NCI-H1105 (cell line): ENCODE data around the gene CCDC34.
"Not testable (repeated sequence)": the region's sequence is repeated elsewhere in the genome, so short reads cannot be mapped to it uniquely, and the experiment has no call there.

Source experiments
- DNase-seq: peaks from one replicate; lab custom pipeline; 2025; lab: John Stamatoyannopoulos, UW

The CCDC34 gene

GRCh38 chr11:27321340-27321739, 41.7 kb downstream of the CCDC34 start:
- not testable (repeated sequence) for DNase-seq

DNA sequence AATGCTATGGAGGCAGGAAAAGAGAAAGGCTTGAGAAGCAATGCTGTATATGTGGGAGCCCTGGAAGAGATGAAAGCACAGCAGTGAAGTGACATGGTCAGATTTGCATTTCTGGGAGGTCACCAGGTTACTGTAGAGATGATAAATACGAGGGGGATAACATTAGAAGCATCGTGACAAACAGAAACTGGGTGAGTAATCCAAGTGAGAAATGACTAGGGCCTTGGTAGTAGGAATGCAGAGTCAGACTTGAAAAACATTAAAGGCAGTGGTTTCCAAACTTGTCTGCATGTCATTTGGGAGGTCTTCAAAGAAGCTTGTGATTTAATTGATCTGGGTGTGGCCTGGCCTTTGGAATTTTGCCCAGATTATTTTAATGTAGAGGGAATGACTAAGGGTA, 43.9 kb downstream of the CCDC34 start:
- no peak for DNase-seq

- DNase-seq = no peak
Measured at GRCh38 chr11:27317751-27318150, 45.3 kb downstream of the CCDC34 start.

DNA sequence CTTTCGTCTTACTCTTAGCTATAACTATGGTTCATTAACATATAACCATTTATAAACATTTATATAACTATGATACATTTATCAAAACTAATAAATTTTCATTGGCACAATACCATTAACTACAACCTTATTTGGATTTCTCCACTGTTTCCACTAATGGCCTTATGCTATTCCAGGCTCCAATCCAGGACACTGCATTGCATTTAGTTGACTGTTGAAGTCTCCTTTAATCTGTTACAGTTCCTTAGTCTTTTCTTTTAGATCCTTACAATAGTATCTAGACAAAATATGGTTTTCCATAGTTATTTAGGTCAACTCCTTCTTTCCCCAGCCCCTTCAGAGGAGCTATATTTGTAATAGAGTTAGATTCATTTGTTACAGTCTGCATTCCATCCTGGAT, 47.2 kb downstream of the CCDC34 start:
- DNase-seq = no peak

GRCh38 chr11:27313157-27313821, 49.7 kb downstream of the CCDC34 start:
- DNase-seq = no peak

DNA sequence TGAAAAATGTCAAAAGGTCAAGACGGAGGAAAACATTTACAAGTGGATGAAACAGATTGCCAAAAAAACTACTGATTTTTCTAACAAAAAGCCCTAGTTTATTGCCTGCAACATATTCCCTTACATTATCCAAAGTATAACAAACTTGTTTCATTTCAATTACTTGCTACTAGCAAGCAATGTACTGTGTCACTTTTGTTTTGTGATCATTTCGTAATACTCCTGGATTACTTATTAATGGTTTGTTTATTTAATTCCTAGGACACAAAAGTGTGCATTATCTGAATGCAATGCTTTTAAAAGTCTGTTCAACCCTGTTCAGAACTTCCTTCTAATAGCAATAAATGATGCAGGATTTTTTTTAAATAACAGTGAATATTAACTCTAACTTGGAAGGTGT, 50.9 kb downstream of the CCDC34 start:
- no peak for DNase-seq

DNA sequence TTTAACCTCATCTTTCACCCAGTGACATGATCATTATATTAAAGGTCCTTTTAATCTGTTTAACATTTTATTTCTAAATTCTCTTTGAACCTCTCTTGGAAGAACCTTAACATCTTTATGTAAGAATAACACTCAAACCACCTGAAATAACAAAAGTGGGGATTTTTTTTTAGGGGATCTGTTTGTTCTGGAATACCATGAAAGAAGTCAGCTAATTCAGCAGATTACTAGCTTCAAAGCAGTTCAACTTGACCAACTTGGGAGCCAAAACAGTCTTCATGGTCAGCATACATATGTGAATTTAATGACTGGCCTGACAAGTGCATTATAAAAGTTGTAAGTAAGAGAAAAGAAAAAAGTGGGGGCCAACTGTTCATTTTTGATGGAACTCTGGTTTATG, 52.3 kb downstream of the CCDC34 start:
- DNase-seq = no peak

DNA sequence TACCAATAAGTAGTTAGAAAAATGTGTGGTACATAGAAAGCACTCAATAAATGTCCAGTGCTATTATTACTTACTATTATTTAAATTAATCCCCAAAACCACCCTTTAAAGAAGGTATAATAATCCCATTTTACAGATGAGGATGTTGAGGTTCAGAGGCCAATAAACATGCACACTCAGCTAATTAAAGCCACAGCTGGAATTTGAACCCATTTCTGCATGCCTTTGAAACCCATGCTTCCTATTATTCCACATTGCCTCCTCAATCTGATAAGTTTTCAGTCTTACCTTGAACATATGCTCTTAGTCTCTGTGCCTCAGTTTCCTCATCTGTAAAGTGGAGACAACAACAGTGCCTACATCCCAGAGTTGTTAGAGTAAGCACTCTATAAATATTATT, 52.8 kb downstream of the CCDC34 start:
- DNase-seq = no peak

GRCh38 chr11:27309046-27309445, 54.0 kb downstream of the CCDC34 start:
- DNase-seq = no peak

DNA sequence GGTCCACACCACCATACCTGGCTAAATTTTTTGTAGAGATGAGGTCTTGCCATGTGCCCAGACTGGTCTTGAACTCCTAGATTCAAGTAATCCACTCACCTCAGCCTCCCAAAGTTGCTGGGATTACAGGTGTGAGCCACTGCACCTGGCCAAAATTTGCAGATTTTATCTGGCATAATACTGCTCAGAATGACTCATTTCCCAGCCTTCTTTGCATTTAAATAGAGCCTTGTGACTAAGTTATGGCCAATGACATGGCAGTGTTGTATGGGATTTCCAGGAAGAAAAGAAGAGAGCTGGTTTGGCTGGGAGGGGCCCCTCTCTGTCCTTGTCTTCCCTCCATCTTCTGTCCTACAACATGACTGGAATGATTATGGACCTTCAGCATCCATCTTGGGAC, 55.8 kb downstream of the CCDC34 start:
- no peak for DNase-seq

GRCh38 chr11:27305751-27306150, 57.3 kb downstream of the CCDC34 start:
- DNase-seq = no peak

GRCh38 chr11:27304514-27304913, 58.5 kb downstream of the CCDC34 start:
- DNase-seq = no peak

DNA sequence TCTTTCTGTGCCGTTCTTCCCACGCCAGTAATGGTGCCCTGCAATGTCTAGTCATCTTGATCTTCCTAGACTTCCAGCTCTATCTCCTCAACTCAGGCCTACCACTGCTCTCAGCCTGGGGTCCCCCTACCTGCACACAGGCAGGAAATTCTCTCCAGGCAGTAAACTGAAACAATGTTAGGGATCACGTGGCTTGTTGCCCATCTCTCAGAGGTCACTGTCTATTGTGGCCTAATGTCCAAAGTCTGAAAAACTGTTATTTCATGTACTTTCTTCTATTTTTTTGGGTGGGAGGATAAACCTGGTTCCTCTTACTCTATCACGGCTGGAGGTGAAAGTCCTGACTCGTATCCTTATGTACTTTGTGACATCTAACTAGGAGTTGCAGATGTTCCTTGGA, 59.1 kb downstream of the CCDC34 start:
- DNase-seq = no peak

GRCh38 chr11:27300974-27301373, 62.0 kb downstream of the CCDC34 start:
- no peak for DNase-seq

DNA sequence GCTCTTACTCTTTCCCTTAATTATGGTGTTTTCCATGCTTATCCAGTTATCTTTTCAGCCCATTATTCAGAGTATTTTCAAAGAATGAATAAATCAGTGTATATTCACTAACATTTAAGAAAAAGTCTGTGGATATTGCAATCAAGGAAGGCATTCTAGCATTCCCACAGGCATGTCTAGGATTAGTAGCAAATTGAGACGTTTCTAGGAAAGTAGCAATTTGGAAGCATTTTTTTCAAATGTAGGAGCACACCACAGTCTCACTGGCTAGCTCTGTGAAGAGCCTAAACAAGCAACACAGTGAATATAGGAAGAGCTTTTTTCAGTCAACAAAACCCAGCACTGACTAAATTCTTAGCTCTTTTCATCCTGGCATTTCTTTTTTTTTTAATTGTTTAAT, 65.4 kb downstream of the CCDC34 start:
- no peak for DNase-seq

GRCh38 chr11:27296497-27296896, 66.5 kb downstream of the CCDC34 start:
- peak; percentile 15 for DNase-seq

- DNase-seq = no peak
Measured at GRCh38 chr11:27295928-27296327, 67.1 kb downstream of the CCDC34 start.

DNA sequence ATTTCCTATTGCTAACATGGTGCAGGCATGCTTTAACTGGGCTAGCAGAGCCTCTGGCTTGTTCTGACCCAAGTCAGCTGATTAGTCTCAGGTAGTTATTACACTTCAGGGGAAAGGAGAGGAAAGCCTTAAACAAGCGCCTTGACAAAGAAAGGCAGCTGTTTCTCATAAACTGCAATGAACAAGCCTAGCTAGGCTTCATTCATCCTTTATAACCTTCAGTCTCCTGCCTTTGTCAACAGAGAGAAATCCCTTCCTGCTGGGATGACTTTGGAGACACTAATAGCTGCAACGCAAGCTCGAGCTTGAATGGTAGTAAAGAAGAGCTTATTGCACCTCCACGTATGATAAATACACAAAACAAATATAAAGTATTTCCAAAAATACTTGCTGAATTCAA, 68.4 kb downstream of the CCDC34 start:
- DNase-seq = no peak

GRCh38 chr11:27293515-27294417, 69.2 kb downstream of the CCDC34 start:
- DNase-seq = no peak

- DNase-seq = no peak
Measured at GRCh38 chr11:27292637-27293010, 70.4 kb downstream of the CCDC34 start.

GRCh38 chr11:27291954-27292636, 70.9 kb downstream of the CCDC34 start:
- DNase-seq = no peak

GRCh38 chr11:27291302-27291889, 71.6 kb downstream of the CCDC34 start:
- DNase-seq = no peak
